Measurements from ENCODE around the gene GGT5. TPM values are rescaled to one million over a fixed set of nuclear protein-coding genes. Genes with fewer than 3 reads are reported as not detected.
A peak's percentile ranks its signal among the peaks of the same experiment; 100 is the strongest.
"Not testable (repeated sequence)": the region's sequence is repeated elsewhere in the genome, so short reads cannot be mapped to it uniquely, and the experiment has no call there.

Gene GGT5
- total RNA-seq, 1 experiment from 2014 or later: 0.13 TPM

- DNase-seq (ENCODE audit: low read depth, low spot score): no peak
- in situ Hi-C loops (cut with HindIII; ENCODE audit: low pct_unique_long_range_greater_than_20kb, low sequenced_read_pairs): no loop called here
These were observed 616 bp downstream of the GGT5 start for GRCh38 chr22:24244144-24244787.

GRCh38 chr22:24243417-24243816 is 1.5 kb downstream of the GGT5 start:
- in situ Hi-C loops (cut with HindIII; ENCODE audit: low pct_unique_long_range_greater_than_20kb, low sequenced_read_pairs); DNase-seq (ENCODE audit: low read depth, low spot score): not testable (repeated sequence)

GRCh38 chr22:24240985-24241692 is 3.7 kb downstream of the GGT5 start:
- DNase-seq (ENCODE audit: low read depth, low spot score); in situ Hi-C loops (cut with HindIII; ENCODE audit: low pct_unique_long_range_greater_than_20kb, low sequenced_read_pairs): not testable (repeated sequence)

DNA sequence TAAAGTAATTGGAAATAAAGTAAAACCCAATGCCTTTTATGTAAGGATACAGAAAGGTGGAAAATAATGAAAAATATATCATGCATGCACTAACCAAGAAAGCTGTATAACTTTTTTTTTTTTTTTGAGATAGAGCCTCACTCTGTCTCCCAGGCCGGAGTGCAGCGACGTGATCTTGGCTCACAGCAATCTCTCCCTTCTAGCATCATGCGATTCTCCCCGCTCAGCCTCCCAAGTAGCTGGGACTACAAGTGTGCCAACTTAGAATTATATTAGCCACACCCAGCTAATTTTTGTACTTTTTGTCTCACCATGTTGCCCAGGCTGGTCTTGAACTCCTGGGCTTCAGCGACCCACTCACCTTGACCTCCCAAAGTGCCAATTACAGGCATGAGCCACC is 4.5 kb downstream of the GGT5 start:
- in situ Hi-C loops (cut with HindIII; ENCODE audit: low pct_unique_long_range_greater_than_20kb, low sequenced_read_pairs): no loop called here
- no peak for DNase-seq (ENCODE audit: low read depth, low spot score)

- DNase-seq (ENCODE audit: low read depth, low spot score); in situ Hi-C loops (cut with HindIII; ENCODE audit: low pct_unique_long_range_greater_than_20kb, low sequenced_read_pairs): not testable (repeated sequence)
These were observed 6.7 kb downstream of the GGT5 start for GRCh38 chr22:24238101-24238694.

GRCh38 chr22:24236656-24237055 is 8.2 kb downstream of the GGT5 start:
- in situ Hi-C loops (cut with HindIII; ENCODE audit: low pct_unique_long_range_greater_than_20kb, low sequenced_read_pairs): no loop called here
- DNase-seq (ENCODE audit: low read depth, low spot score): no peak

- DNase-seq (ENCODE audit: low read depth, low spot score): no peak
- in situ Hi-C loops (cut with HindIII; ENCODE audit: low pct_unique_long_range_greater_than_20kb, low sequenced_read_pairs): no loop called here
These were observed 9.6 kb downstream of the GGT5 start for GRCh38 chr22:24235315-24235714.

- no peak for DNase-seq (ENCODE audit: low read depth, low spot score)
- in situ Hi-C loops (cut with HindIII; ENCODE audit: low pct_unique_long_range_greater_than_20kb, low sequenced_read_pairs): no loop called here
These were observed 11.1 kb downstream of the GGT5 start for GRCh38 chr22:24233816-24234215.

DNA sequence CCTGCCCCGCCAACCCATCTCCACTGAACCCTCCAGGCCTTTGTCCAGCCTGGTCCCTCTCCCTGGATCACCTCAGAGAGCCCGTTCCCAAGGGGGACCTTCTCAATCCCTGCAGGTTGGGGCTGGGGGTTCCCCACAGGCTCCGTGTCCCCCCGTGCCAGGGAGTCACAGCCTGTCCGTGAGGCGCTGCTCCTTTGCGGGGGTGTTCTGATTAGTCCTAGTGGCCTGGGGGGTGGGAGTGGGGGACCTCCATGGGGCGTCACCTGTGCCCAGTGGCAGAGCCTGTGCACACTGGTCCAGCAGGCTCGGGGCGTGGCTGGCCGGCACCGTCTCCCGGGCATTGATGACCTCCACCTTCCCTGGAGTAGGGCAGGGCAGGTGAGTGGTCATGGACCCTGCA is 11.6 kb downstream of the GGT5 start:
- no peak for DNase-seq (ENCODE audit: low read depth, low spot score)
- in situ Hi-C loops (cut with HindIII; ENCODE audit: low pct_unique_long_range_greater_than_20kb, low sequenced_read_pairs): no loop called here

DNA sequence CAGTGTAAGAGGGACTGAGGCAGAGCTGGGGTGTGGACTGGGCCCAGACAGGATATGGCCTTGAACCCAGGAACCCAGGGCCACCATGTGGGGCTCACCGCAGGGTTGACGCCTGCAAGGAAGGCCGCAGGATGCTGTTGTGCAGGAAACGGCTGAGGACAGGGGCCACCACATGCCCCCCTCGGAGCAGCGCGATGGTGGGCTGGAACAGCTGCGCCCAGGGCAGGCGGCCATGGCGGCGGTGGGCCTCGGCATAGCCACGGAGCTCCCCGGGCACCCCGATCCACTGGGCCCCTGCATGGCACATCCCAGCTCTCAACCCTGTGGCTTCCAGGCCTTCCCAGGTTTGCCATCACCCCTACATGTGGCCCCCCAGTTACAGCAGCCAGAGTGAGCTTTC is 12.2 kb downstream of the GGT5 start:
- in situ Hi-C loops (cut with HindIII; ENCODE audit: low pct_unique_long_range_greater_than_20kb, low sequenced_read_pairs): no loop called here
- DNase-seq (ENCODE audit: low read depth, low spot score): no peak

GRCh38 chr22:24232124-24232523 is 12.8 kb downstream of the GGT5 start:
- in situ Hi-C loops (cut with HindIII; ENCODE audit: low pct_unique_long_range_greater_than_20kb, low sequenced_read_pairs): no loop called here
- DNase-seq (ENCODE audit: low read depth, low spot score): no peak

GRCh38 chr22:24231706-24232105 is 13.2 kb downstream of the GGT5 start:
- in situ Hi-C loops (cut with HindIII; ENCODE audit: low pct_unique_long_range_greater_than_20kb, low sequenced_read_pairs): no loop called here
- DNase-seq (ENCODE audit: low read depth, low spot score): no peak

DNA sequence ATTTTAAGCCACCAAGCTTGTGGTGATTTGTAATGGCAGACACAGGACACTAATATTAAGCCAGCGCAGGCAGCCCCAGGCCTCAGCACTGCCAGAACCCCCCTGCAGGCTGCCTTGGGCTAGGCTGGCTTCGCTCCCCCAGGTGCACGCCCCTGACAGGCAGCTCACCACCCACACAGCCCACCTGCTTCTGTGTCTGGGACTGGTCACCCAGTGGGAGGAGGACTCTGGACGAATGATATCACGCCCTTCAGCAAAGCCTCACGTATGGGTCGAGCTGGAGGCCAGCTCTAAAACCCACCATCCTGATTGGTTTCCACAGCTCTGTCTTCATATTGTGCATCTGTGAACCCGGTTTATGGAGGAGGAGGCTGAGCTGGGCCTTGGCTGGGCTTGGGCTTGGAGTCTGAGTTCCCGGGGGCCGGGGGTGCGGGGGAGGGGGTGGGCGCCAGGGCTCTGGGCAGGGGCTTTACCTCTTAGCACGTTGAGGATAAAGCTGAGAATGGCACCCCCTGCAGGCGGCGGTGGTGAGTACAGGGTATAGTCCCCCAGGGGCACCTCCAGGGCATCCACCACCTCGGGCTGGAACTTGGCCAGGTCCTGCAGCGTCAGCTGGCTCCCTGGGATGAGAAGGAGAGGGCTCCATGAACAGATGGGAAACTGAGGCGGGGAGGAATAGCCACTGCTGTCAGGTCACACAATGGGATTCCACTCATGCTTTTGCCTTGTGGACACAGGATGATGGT is 13.8 kb downstream of the GGT5 start:
- DNase-seq (ENCODE audit: low read depth, low spot score): peak; percentile 36
- in situ Hi-C loops (cut with HindIII; ENCODE audit: low pct_unique_long_range_greater_than_20kb, low sequenced_read_pairs): no loop called here

DNA sequence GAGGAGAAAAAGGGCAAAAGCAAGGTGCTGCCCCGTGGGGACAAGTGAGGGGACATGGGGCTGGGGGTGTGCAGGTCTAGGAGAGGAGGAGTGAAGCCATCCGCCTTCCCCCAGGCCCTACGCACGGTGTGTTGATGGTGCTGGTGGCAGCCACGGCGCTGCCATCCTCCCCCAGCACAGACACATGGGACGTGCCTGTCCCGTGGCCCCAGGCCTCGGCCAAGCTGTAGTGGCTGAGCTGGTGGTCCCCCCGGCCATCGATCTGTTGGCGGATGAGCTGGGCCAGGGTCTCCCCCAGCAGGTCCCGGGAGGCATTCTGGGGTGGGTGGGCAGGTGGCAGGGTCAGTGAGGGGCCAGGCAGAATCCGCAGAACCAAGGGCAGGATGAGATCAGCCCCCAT is 18.9 kb downstream of the GGT5 start:
- in situ Hi-C loops (cut with HindIII; ENCODE audit: low pct_unique_long_range_greater_than_20kb, low sequenced_read_pairs): no loop called here
- no peak for DNase-seq (ENCODE audit: low read depth, low spot score)

DNA sequence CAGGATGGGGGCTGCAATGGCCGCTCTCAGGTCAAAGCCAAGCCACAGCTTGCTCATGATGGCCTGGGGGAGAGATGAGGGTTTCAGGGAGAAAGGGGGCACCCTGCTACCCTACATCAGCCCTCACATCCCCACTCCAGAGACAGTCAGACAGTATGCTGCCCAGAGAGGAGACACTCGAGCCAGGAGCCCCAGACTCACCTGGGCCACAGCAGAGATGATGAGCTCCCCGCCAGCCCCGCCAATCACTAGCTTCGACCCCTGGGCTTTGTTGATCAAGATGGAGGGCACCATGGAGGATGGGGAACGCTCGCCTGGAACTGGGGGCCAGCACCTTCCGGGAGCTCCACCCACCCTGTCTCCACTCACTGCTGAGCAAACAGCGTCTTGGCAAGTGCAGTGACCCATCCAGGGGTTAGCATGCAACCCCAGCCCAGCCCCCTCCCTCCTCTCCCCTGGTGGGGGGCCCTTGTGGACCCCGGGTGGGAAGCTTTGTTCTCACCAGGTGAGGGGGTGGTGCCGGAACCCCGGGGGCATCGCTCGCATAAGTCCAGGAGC is 19.8 kb downstream of the GGT5 start:
- DNase-seq (ENCODE audit: low read depth, low spot score): no peak
- in situ Hi-C loops (cut with HindIII; ENCODE audit: low pct_unique_long_range_greater_than_20kb, low sequenced_read_pairs): no loop called here

DNA sequence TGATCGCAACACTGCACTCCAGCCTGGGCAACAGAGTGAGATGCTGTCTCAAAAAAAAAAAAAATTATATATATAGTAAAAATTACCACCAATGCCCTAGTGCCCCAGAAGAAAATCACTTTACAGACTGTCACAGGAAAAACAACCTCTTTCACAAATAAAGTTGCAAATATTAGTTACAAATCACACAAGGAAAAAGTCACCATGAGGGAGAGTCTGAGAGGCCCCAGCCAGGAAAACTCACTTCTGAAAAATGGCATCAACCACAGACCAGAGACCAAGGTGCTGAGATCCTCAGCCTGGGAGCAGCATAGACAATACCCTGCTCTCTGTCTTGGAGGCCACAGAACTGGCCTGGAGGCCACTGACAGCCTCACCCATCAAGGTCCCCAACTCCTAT is 20.4 kb downstream of the GGT5 start:
- DNase-seq (ENCODE audit: low read depth, low spot score): no peak
- in situ Hi-C loops (cut with HindIII; ENCODE audit: low pct_unique_long_range_greater_than_20kb, low sequenced_read_pairs): no loop called here

GRCh38 chr22:24219750-24220149 is 25.1 kb downstream of the GGT5 start:
- no peak for DNase-seq (ENCODE audit: low read depth, low spot score)
- in situ Hi-C loops (cut with HindIII; ENCODE audit: low pct_unique_long_range_greater_than_20kb, low sequenced_read_pairs): no loop called here

- in situ Hi-C loops (cut with HindIII; ENCODE audit: low pct_unique_long_range_greater_than_20kb, low sequenced_read_pairs): no loop called here
- no peak for DNase-seq (ENCODE audit: low read depth, low spot score)
These were observed 27.5 kb downstream of the GGT5 start for GRCh38 chr22:24217384-24217783.

Data from SK-MEL-5 (cell line).